Spleen (tissue), 7 donors: ENCODE data around the gene ATP6V0A4.

Source experiments
- POLR2A ChIP-seq, 3 donors: fragments of 450-650 bp; IDR thresholded peaks; one replicate each; pipeline ENCODE4 v1.5.1; 2017; ENCODE audit warnings: antibody characterized with exemption in 3 of 3, mild to moderate bottlenecking in 1 of 3
- TF ChIP-seq, protein P1 (sequence below), 11 experiments: fragments of 200-600 bp in 7 of 11; fragments of 450-650 bp in 4 of 11; sonication (generic) in 4 of 11; IDR thresholded peaks in 8 of 11; conservative IDR thresholded peaks in 3 of 11; 1 replicate in 7 of 11; 2 replicates in 4 of 11; pipeline versions ENCODE4 v1.4.0 to v1.8.0; 2016 to 2021; ENCODE audit warnings: antibody characterized with exemption in 11 of 11, inconsistent platforms in 4 of 11, mild to moderate bottlenecking in 1 of 11
- donor health status: DM: no; HTN: no; CAD: no; lungs with moderate emphysema.
- donor health status: DM: no; HTN: no; CAD: no.
- donor health status: DM: no; HTN: no; CAD: no.

DNA sequence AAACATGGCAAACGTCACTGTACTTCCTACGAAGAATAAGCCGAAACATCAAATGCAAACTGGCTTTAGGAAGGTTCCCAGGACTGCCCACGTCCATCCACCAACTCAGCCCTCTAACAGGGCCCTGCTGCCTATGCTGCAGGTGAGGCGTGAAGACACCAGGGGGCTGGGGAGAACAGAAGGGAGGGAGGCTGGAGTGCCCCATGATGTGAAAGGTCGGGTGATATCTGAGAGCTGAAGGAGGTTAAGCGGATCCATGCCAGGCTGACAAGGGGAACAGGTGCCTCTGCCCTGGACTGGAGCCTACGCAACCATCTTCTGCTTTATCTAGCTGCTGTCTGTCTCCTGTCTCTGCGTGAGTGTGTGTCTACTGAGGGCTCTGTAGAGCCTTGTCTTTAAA lies 40.2 kb upstream of the ATP6V0A4 start:
- TF ChIP-seq POLR2A (IDR thresholded peaks at IDR 0.05): no peak
- TF ChIP-seq, protein P1, sequence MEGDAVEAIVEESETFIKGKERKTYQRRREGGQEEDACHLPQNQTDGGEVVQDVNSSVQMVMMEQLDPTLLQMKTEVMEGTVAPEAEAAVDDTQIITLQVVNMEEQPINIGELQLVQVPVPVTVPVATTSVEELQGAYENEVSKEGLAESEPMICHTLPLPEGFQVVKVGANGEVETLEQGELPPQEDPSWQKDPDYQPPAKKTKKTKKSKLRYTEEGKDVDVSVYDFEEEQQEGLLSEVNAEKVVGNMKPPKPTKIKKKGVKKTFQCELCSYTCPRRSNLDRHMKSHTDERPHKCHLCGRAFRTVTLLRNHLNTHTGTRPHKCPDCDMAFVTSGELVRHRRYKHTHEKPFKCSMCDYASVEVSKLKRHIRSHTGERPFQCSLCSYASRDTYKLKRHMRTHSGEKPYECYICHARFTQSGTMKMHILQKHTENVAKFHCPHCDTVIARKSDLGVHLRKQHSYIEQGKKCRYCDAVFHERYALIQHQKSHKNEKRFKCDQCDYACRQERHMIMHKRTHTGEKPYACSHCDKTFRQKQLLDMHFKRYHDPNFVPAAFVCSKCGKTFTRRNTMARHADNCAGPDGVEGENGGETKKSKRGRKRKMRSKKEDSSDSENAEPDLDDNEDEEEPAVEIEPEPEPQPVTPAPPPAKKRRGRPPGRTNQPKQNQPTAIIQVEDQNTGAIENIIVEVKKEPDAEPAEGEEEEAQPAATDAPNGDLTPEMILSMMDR (IDR thresholded peaks at IDR 0.05 in 8 of 11, conservative IDR thresholded peaks at IDR 0.05 in 3 of 11): no peak
